Activated T-cell treated with anti-CD3 and anti-CD28 coated beads for 4 hours (primary cell): Measurements from ENCODE around the gene TCF12.
"Not testable (repeated sequence)": the region's sequence is repeated elsewhere in the genome, so short reads cannot be mapped to it uniquely, and the experiment has no call there.

Experiments used
- DNase-seq: peaks from one replicate; pipeline ENCODE4 v3.0.0-alpha.2; 2020

Gene TCF12

DNA sequence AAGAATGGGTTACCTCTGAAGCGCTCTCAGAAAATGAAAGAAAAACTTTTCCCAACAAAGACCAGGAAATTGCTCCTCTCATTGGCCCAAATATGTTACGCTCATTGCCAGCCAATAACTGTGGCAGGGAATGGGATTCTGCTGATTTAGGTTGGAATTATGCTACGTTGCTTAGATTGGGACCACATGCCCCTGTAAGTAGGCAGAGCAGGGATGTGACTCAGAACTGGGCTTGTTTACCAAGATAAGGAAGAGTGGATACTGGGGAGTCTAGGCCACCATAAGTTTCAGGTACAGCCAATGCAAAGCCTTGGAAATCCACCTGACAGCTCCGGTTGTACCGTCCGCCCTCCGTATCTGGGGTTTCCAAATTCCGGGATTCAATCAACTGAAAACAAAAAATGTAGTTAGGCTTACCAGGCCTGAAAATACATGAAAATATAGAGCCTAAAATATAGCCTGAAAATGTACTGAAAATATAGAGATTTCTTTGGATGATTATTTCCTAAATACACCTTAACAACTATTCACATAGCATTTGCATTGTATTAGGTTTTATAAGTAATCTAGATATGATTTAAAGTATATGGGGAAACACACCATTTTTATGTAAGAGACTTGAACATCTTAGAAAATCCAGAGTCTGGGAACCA is 1.5 kb upstream of the TCF12 start:
- no peak for DNase-seq

DNA sequence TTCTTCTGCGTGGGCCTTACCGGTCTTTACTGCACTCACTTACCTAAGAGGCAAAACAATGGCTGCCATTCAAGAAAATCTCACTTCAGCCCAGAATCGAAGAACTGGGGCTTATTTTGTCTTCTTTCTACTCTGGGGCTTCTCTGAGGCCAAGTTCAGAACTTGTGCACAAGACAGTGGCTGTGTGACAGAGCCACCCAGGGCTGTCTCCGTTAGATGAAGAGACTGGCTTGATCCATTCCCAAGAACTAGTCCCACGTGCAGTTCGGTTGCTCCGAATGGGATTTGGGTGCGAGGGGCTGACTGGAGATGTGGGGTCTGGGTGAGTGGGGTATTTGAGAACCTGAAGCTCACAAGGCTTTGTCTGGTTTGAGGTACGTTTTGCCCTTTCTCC is 795 bp upstream of the TCF12 start:
- no peak for DNase-seq

DNA sequence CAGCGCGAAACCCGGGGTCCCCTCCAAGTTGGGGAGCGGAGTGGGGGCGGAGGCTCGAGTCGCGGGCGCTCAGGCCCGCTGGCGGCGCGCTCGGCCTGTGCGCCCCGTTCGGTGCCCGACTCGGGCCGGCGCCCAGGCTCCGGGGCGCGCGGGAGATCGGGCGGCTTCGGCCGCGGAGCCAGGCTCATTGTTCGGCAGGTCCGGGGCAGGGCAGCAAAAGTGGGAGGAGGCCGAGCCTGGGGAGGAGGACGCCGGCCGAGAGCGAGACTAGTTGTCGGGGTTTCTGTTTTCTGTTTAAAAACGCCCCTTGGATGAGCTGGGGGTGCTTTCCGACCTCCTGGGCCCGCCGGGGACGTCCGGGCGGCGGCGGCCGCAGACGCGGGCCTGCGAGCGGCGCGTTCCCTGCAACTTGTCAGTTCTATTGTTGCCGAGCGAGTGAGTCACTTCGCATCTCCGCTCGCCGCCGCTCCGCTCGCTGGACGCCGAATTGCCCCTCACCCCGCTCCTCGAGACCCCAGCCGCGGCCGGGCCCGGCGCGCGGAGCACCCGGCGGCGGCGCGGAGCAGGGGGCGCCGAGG is 676 bp downstream of the TCF12 start:
- peak; percentile 29 for DNase-seq

DNA sequence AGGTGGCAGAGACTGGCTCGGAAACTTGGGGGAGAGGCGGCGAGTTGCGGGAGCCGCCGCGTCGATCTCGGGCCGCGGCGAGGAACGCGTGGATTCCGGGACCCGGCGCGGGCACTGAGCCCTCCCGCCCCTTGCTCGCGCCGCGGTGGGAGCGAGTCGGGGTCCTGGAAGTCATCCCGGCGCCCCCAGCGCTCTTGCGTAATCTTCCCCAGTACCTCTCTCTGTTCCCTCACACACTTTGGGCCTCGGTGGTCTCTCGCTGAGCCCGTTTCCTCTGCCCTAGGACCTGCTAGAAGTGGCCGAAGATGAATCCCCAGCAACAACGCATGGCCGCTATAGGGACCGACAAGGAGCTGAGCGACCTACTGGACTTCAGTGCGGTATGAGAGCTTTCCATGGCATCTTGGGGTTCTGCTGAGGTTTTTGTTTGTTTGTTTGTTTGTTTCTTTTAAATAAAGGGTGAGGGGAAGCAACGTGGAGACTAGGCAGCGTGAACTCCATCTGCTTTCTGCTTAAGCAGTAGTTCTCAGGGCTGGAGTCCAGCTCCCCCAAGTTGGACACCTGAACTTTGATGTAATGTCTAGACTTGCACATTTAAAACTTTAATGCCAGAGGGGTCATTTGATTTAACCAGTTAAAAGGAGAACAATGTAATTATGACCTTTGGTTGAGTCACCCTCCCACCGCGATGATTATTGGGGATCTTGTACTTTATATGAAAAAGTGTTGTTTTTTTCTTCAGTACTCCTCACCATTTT is 1.3 kb downstream of the TCF12 start:
- peak; percentile 7 for DNase-seq

DNA sequence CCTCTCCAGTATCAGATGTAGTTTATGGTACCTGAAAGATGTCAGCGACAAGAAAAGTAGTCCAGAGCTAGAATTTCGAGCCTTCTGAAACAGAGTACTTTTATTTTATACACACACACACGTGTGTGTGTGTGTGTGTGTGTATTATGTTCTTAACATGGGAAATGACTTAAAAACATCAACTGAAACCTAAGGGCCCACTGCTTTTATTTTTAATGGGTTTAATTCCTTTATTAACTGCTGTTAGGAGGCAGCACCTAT is 1.9 kb downstream of the TCF12 start:
- no peak for DNase-seq

DNA sequence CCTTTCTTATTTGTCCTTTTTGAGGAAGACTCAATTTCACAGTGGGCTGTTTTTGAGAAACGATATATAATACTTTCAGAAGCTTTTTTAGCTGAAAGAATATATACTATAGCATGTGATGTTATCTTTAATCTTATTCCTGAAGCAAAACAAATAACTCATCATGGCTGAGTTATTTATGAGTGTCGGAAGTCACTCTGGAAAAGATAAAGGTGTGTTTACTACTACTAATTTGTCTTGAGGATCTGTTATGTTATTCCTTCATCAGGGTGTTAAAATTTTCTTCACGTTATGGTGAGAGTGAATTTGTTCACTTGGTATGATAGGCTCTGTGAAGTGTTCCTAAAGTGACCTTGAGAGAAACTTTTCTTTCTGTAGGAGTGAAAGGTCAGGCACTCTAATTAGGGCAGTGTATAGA is 4.7 kb downstream of the TCF12 start:
- DNase-seq = no peak

DNA sequence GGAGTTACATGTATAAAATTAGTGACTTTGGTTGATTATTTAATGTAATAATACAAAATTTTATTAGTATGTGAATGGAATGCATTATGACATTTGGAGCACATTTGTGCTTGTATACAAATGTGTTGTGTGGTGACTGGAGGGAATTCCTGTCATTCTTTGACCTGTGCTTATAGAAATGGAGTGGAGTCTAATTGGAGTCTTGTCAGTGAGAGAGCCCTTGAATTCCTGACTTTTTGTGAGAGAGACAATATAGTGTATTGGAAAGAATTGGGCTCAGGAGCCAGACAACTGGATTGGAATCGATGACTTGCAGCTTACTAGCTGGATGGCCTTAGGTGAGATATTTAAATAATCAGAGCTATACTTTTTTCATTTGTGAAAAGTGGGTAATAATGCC is 9.4 kb downstream of the TCF12 start:
- no peak for DNase-seq

DNA sequence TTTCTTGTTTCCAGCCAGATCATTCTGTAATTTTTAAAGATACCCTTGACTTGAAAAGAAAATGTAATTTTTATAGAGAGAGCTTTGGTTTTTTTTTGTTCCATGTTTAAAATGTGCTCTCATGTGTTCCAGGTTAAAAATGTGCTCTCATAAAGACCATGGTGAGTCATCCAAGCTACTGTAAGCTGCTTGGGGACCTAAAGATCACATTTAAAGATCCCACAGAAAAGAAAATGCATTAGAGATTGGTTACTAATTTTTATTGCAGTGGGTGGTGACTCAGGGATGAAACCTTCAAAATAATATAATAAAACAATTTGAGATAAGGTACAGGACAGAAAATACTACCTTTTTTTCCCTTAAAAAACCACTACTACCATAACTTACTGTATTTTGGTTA is 11.0 kb downstream of the TCF12 start:
- DNase-seq = no peak

DNA sequence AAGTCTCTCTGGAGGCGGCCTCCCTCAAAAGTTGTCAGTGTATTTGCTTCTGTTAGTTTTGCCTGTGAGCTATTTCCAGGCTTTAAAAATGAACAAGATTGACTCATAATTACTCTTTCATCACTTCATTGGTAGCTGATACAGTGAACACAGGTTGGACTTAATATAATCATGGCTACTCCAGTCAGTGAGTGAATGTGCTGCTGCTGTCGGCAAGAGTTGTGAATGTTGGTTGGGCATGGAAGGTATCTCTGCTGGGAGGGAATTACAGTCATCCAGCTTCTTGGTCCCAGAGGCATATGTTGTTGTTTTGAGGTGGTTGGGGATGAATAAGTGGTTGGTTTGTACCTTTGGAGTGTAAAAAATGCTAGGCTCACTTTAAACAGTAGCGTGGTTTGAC is 11.5 kb downstream of the TCF12 start:
- no peak for DNase-seq

DNA sequence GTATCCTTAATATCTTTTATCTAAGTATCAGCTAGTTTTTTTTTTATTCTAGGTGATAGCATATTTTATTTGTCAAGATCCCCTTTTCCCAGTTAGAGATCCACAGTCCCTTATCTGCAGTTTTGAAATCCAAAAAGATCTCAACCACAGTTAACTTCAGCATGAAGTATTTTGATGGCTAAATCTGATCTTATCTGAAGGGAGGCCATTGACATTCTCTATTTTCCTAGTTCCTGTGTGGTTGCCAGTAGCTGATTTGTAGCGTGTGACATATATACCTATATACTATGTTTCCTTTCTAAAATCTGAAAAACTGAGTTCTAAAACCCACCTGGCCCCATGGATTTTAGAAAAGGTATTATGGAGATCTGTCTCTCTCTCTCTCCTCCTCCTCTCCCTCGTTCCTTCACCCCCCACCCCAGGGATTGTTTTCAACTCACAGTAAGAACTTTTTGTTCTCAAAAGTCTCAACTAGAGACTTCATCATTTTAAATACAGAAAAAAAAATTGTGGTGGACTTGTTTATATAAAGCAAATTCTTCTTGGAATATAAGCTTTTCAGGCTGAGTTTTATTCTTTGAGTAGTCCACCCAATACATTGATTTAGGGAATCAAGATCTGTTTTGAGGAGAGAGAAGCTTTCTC is 12.3 kb downstream of the TCF12 start:
- no peak for DNase-seq

DNA sequence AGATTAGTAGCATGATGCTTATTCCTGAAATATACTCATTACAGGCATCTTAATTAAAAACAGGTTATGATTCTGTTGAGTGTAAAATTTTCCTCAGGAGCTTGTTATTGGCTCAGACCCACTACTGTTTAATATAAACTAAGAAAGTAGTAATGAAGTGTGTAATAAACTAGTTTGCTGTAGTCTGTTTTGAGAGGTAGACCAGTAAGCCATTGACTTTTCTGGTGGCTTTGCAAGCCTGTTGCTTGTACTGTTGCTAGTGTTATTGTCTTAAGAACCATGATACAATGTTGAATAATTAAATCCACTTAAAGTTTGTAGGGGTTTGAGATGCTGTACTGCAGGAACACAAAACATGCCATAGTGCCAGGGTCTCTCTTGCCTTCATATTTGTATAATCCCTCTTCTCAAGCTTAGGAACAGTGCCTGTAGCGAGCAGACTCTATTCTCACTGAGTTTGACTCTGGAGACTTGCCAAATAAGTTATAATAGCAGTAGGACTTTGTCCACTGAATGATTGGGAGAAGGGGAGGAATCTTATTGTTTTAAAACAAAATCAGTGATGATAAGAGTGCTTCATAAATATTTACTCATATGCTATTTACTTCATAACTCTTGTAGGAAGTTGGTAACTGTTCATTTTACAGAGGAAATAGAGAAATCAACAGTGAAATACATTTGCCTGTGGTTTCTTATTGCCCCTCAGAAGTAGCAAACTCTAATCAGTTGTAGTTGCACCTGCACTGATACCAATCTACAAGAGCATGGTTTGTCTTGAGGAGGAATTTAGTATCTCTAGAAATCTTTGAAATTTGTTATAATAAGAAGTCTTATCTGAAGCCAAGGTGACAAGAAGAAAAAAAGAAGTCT is 13.4 kb downstream of the TCF12 start:
- DNase-seq = no peak

DNA sequence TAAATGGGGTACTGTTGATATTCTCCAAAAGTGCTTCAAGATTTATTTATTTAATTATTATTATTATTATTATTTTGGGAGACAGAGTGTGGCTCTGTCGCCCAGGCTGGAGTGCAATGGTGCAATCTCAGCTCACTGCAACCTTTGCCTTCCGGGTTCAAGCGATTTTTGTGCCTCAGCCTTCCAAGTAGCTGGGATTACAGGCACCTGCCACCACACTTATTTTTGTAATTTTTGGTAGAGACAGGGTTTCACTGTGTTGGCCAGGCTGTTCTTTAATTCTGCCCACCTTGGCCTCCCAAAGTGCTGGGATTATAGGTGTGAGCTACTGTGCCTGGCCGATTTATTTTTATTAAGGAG is 14.0 kb downstream of the TCF12 start:
- DNase-seq = not testable (repeated sequence)

DNA sequence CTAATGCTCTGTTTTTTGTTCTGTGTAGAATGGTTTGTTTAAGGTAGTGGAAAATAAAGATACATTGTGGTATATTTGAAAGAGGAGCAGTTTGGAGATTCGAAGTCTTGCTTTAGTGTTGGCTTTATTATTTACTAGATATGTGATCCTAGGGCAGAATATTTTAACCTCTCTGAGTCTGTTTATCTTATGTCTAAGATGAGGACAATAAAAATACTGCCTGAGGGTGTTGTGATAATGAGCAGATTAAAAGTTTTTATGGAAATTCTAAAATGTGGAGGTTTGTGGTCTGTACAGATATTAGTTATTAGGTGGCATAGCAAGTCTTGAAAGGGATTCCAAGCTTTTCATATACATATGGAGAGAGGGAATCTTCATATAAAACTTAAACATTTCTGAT is 15.0 kb downstream of the TCF12 start:
- DNase-seq = no peak

DNA sequence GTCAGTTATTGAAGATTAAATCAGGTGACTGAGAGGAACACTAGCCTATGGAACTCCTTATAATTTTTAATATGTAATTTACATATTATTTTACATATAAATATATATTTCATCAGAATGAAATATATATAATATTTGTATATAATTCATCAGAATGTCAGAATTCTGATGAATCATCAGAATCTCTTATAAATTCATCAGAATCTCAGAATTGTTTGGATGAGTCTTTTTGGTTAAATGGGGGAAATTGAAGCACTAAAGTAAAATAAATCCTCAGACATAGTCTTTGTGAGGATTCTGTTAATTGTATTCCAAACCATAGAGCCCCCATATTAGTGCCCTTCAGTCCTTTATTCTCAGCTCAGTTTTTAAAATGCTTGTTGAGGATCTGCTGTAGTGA is 15.4 kb downstream of the TCF12 start:
- DNase-seq = no peak

DNA sequence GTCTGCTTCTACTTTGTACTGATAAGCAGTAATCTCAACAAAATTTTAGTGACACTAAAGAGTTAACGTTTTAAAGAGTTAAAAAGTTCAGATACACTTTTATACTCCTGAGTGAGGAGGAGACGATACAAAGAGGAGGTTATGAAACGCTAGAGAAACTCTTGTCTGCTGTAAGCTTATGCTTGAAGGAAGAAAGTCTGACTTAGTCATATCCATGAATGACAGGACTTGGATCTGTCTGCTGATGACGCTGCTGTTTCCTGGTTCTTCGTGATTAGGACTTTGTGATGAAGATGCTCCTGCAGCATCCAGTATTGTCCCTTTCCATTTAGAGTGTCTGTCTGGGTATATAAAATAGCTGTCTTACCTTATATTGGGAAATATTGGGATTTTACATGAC is 15.8 kb downstream of the TCF12 start:
- no peak for DNase-seq

DNA sequence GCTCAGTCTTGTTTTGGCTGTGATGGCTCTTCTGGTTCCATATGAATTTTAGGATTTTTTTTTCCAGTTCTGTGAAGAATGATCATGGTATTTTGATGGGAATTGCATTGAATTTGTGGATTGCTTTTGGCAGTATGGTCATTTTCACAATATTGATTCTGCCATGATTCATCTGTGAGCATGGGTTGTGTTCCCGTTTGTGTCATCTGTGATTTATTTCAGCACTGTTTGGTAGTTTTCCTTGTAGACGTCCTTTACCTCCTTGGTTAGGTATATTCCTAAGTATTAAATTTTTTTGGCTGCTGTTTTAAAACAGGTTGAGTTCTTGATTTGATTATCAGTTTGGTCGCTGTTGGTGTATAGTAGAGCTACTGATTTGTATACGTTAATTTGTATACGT is 18.5 kb downstream of the TCF12 start:
- no peak for DNase-seq

DNA sequence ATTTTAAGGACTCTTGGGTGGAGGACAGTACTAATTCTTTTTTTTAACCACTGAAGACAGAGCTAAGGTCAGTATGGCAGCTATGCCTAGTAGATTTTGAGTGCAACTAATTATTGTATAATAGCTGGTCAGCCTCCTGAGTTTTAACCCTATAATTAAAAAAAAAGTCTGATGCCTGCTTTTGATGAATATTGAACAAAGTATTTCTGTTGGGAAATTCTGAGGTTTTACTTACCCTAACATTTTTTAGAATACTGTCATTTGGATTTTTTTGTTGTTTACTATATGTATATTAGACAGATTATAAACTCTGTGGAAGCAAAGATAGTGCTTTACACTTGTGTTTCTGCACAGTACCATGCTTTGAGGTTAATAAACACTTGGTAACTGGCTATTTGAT is 20.8 kb downstream of the TCF12 start:
- DNase-seq = no peak

DNA sequence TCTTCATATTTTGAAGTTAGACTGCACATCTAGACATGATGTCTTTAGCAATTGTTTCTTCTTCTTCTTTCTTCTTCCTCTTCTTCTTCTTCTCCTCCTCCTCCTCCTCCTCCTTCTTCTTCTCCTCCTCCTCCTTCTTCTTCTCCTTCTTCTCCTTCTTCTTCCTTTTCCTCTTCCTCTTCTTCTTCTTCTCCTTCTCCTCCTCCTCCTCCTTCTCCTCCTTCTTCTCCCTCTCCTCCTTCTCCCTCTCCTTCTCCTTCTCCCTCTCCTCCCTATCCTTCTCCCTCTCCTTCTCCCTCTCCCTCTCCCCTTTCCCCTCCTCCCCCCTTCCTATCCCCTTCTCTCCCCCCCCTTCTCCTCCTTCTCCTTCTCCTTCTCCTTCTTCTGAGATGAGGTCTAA is 21.9 kb downstream of the TCF12 start:
- DNase-seq = no peak

DNA sequence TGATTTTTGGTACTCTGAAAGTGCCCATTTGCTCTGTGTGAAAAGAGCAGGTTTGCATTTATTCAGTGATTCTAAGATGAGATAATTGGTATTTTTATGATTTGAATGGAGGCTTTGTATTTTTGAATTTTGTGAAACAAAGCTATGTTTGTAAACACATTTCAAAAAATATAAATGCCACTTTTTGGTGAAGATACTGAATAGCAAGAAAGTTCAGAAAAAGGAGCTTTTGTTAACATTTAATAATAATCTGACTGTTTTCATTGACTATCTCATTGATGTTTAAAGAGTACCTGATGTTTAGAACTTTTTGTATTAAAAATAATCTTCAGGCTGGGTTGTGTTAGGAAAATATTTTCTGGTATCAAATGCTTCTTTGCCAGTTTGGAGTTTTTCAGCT is 23.7 kb downstream of the TCF12 start:
- DNase-seq = no peak

DNA sequence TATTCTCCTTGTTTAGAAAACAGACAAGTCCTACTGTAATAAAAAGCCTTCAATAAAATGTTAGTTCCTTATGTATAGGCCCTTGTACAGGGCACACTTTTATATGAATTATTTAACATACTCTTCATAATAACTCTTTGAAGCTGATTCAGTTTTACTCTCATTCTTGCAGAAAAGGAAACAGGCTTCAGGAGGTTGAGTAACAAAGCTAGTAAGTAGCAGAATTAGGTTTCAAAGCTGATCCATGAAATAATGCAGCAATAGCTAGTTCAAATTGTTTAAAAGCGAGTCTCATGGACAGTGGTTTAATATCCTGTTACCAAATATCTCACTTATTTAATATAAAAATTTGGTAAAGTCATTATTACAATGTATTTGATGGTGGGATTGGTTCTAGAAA is 25.0 kb downstream of the TCF12 start:
- DNase-seq = no peak

DNA sequence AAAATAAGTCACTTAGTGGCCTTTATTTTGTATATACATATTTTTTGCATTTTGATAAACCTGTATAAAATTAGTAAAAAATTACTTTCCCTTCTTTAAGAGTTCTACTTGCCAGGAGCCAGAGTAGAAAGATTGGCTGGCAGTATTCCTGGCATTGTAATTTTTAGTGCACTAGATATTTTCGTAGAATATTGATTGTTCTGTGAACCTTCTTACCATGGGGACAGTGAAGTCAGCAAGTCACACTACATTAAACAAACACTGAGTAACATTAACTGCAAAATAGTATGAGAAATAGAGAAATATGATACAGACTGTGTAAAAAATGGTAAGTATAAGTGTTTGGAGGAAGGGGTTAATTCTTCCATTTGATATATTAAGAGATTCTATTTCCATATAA is 26.0 kb downstream of the TCF12 start:
- no peak for DNase-seq

DNA sequence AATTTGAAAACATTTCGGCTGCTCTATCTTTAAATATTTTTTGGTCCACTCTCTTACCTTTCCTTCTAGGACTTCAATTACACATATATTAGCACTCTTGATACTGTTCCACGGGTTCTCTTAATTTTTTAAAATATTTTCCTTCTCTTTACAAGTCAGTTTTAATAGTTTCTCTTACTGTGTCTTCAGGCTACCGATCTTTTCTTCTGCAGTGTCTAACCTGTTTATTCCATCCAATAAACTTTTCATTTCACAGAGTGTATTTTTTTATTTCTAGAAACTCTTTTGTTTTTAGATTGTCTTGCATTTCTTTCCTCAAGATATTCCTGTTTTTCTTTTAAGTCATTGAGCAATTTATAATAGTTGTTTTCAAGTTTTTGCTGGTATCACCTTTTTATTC is 27.7 kb downstream of the TCF12 start:
- DNase-seq = no peak

DNA sequence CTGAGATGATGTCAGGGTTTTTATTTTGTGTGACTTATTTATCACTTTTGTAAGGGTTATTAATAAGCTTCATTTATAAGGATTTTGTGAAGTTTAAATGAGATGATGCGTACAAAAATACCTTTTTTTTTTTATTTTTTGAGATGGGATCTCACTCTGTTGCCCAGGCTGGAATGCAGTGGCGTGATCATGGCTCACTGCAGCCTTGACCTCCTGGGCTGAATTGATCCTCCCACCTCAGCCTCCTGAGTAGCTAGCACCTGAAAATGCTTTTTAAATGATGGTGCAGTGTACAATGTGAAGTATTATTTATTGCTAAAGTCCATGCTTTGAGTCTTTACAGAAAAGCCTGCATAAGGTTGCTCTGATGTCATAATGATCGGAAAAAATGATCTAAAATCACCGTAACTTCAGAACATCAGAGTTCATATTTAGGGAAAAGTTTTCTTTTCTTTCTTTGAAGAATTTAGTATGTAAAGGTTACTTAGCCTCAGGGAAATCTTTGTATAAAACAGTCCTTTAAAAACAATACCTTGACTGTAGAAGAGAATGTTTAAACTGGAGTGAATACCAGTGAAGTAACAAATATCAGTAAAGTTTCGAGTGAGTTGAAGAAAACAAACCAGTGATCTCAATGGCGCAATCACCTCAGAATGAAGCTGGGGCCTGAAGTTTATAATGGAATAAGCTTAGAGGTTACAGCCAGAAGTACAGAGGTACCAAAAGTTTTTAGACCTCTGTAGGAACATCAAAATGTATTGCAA is 29.7 kb downstream of the TCF12 start:
- DNase-seq = no peak
